Prostate gland (tissue), 2 donors: ENCODE results near the gene HSPA1B.
A peak's percentile ranks its signal among the peaks of the same experiment; 100 is the strongest.

Experiments used
- POLR2A ChIP-seq: fragments of 450-650 bp; IDR thresholded peaks from one replicate; pipeline ENCODE4 v1.6.1; 2016; ENCODE audit warnings: antibody characterized with exemption, mild to moderate bottlenecking
- POLR2AphosphoS5 ChIP-seq: sonication (generic); formaldehyde crosslinking; IDR thresholded peaks from one replicate; pipeline ENCODE4 v1.6.1; 2017; ENCODE audit warnings: antibody characterized with exemption
- TF ChIP-seq, protein P1 (sequence below), 4 experiments: fragments of 200-600 bp in 2 of 4; fragments of 450-650 bp in 2 of 4; sonication (generic) in 2 of 4; IDR thresholded peaks; 1 replicate in 3 of 4; 2 replicates in 1 of 4; pipeline ENCODE4 v1.5.1; 2016 to 2019; ENCODE audit warnings: antibody characterized with exemption in 4 of 4, mild to moderate bottlenecking in 2 of 4, moderate library complexity in 2 of 4

DNA sequence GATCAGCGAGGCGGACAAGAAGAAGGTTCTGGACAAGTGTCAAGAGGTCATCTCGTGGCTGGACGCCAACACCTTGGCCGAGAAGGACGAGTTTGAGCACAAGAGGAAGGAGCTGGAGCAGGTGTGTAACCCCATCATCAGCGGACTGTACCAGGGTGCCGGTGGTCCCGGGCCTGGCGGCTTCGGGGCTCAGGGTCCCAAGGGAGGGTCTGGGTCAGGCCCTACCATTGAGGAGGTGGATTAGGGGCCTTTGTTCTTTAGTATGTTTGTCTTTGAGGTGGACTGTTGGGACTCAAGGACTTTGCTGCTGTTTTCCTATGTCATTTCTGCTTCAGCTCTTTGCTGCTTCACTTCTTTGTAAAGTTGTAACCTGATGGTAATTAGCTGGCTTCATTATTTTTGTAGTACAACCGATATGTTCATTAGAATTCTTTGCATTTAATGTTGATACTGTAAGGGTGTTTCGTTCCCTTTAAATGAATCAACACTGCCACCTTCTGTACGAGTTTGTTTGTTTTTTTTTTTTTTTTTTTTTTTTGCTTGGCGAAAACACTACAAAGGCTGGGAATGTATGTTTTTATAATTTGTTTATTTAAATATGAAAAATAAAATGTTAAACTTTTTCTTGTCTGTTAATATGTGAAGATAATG lies 2.2 kb downstream of the HSPA1B start:
- TF ChIP-seq, protein P1, sequence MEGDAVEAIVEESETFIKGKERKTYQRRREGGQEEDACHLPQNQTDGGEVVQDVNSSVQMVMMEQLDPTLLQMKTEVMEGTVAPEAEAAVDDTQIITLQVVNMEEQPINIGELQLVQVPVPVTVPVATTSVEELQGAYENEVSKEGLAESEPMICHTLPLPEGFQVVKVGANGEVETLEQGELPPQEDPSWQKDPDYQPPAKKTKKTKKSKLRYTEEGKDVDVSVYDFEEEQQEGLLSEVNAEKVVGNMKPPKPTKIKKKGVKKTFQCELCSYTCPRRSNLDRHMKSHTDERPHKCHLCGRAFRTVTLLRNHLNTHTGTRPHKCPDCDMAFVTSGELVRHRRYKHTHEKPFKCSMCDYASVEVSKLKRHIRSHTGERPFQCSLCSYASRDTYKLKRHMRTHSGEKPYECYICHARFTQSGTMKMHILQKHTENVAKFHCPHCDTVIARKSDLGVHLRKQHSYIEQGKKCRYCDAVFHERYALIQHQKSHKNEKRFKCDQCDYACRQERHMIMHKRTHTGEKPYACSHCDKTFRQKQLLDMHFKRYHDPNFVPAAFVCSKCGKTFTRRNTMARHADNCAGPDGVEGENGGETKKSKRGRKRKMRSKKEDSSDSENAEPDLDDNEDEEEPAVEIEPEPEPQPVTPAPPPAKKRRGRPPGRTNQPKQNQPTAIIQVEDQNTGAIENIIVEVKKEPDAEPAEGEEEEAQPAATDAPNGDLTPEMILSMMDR (IDR thresholded peaks at IDR 0.05): peak in 2 of 4 experiments; percentile 59 to 78
- TF ChIP-seq POLR2A (peak; percentile 9), POLR2AphosphoS5 (peak; percentile 93)
